ENCODE data around the gene MAPK7. TPM values are rescaled to one million over a fixed set of nuclear protein-coding genes. Genes with fewer than 3 reads are reported as not detected.

MAPK7 gene
- total and polyA plus RNA-seq, 9 of the 15 experiments (the other 6 are each of a cell fraction or from before 2014, with no cell fraction given), result 0.46 to 7.5 (median 2.5) TPM

DNA sequence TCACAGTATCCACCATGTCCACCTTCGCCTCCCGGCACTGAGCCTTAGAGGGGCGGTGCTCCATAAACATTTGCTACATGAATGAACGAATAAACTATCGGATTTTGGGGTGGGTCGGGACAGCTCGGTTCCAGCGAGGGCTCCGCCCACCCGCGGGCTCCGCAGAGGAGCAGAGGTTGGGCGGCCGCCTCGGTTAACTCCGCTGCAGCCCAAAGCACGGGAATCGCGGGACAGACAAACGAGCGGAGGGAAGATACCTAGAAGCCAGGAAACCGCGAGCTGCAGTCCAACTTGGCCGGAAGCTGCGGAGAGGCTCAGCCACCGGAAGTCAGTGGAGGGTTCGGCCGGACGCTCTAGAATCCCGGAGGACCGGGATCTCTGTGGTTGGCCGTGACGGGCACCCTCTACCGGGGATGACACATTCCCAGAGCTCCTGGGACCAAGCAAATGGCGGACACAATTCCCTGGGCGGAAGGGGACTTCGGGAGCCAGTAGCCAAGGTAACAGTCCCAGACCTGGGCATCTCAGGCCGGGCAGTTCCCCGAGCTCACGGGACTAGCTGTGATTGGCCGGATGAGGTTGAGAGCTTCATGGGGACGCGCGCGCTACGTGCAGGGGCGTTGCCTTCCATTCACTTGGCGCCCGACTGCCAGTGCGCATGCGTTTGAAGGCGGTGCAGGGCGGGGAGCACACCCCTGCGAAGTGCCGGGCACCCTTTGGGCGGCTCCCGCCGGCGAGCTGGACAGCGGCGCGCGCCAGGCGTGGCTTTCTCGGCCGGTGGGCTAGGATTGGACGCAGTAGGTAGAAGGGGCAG lies 489 bp upstream of the MAPK7 start (continued):
- TF ChIP-seq, protein P1, sequence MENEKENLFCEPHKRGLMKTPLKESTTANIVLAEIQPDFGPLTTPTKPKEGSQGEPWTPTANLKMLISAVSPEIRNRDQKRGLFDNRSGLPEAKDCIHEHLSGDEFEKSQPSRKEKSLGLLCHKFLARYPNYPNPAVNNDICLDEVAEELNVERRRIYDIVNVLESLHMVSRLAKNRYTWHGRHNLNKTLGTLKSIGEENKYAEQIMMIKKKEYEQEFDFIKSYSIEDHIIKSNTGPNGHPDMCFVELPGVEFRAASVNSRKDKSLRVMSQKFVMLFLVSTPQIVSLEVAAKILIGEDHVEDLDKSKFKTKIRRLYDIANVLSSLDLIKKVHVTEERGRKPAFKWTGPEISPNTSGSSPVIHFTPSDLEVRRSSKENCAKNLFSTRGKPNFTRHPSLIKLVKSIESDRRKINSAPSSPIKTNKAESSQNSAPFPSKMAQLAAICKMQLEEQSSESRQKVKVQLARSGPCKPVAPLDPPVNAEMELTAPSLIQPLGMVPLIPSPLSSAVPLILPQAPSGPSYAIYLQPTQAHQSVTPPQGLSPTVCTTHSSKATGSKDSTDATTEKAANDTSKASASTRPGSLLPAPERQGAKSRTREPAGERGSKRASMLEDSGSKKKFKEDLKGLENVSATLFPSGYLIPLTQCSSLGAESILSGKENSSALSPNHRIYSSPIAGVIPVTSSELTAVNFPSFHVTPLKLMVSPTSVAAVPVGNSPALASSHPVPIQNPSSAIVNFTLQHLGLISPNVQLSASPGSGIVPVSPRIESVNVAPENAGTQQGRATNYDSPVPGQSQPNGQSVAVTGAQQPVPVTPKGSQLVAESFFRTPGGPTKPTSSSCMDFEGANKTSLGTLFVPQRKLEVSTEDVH (IDR thresholded peaks at IDR 0.05; ENCODE audit: low read depth, partially characterized antibody), result peak; percentile 56
- TF ChIP-seq PHF20 (IDR thresholded peaks at IDR 0.05; ENCODE audit: partially characterized antibody) (peak; percentile 57), POLR2A (conservative IDR thresholded peaks at IDR 0.05) (peak; percentile 83), NCOA6 (IDR thresholded peaks at IDR 0.05) (no peak), FIP1L1 (IDR thresholded peaks at IDR 0.05; ENCODE audit: low read depth, low read length, poor library complexity, severe bottlenecking) (no peak), CBFB (CRISPR knock-in tag; IDR thresholded peaks at IDR 0.05) (no peak), NBN (IDR thresholded peaks at IDR 0.05; ENCODE audit: low read depth) (no peak), HCFC1 (IDR thresholded peaks at IDR 0.05; ENCODE audit: low read depth, low read length) (peak; percentile 71), SIN3B (IDR thresholded peaks at IDR 0.05; ENCODE audit: low read depth) (peak; percentile 50; the same call in 1 of the 2 replicates), KAT2B (IDR thresholded peaks at IDR 0.05; ENCODE audit: low read depth, low read length) (peak; percentile 11), ZBTB7A (IDR thresholded peaks at IDR 0.05; ENCODE audit: borderline replicate concordance, control insufficient read depth, low read depth, low read length) (no peak), YY1 (IDR thresholded peaks at IDR 0.05; ENCODE audit: borderline replicate concordance in 1 of 3, control insufficient read depth in 1 of 3, extremely low read depth in 1 of 3, insufficient read depth in 3 of 3, insufficient read length in 1 of 3, insufficient replicate concordance in 2 of 3, low read depth in 1 of 3, low read length in 2 of 3) (peak; percentile 8 to 92 (median 84)), FOS (IDR thresholded peaks at IDR 0.05; ENCODE audit: extremely low read depth, insufficient read length) (peak; percentile 60)
- TF ChIP-seq, protein P2, sequence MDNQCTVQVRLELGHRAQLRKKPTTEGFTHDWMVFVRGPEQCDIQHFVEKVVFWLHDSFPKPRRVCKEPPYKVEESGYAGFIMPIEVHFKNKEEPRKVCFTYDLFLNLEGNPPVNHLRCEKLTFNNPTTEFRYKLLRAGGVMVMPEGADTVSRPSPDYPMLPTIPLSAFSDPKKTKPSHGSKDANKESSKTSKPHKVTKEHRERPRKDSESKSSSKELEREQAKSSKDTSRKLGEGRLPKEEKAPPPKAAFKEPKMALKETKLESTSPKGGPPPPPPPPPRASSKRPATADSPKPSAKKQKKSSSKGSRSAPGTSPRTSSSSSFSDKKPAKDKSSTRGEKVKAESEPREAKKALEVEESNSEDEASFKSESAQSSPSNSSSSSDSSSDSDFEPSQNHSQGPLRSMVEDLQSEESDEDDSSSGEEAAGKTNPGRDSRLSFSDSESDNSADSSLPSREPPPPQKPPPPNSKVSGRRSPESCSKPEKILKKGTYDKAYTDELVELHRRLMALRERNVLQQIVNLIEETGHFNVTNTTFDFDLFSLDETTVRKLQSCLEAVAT (IDR thresholded peaks at IDR 0.05), result no peak
- TF ChIP-seq, protein P3, sequence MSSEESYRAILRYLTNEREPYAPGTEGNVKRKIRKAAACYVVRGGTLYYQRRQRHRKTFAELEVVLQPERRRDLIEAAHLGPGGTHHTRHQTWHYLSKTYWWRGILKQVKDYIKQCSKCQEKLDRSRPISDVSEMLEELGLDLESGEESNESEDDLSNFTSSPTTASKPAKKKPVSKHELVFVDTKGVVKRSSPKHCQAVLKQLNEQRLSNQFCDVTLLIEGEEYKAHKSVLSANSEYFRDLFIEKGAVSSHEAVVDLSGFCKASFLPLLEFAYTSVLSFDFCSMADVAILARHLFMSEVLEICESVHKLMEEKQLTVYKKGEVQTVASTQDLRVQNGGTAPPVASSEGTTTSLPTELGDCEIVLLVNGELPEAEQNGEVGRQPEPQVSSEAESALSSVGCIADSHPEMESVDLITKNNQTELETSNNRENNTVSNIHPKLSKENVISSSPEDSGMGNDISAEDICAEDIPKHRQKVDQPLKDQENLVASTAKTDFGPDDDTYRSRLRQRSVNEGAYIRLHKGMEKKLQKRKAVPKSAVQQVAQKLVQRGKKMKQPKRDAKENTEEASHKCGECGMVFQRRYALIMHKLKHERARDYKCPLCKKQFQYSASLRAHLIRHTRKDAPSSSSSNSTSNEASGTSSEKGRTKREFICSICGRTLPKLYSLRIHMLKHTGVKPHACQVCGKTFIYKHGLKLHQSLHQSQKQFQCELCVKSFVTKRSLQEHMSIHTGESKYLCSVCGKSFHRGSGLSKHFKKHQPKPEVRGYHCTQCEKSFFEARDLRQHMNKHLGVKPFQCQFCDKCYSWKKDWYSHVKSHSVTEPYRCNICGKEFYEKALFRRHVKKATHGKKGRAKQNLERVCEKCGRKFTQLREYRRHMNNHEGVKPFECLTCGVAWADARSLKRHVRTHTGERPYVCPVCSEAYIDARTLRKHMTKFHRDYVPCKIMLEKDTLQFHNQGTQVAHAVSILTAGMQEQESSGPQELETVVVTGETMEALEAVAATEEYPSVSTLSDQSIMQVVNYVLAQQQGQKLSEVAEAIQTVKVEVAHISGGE (CRISPR knock-in tag; IDR thresholded peaks at IDR 0.05), result peak in 1 of 3 experiments; percentile 68; a peak in 1 of 6 replicates

Measured in K562 (cell line).